SK-N-SH (cell line): Measurements from ENCODE around the gene CCDC88B. TPM values are rescaled to one million over a fixed set of nuclear protein-coding genes. Genes with fewer than 3 reads are reported as not detected.

Experiments
- CTCF ChIA-PET: fragments of 300-600, 350-600 bp; formaldehyde crosslinking; extraction: SDS; loops from one replicate; lab custom pipeline; 2021; lab: Yijun Ruan, JAX
- POLR2A ChIA-PET: fragments of 350-600 bp; sonication (Branson Sonifier 250); formaldehyde crosslinking; extraction: SDS; loops from one replicate; lab custom pipeline; 2020; ENCODE audit warnings: antibody characterized with exemption, inconsistent platforms; lab: Yijun Ruan, JAX
- DNase-seq: peaks from one replicate; pipeline ENCODE4 v3.0.0; 2012
- H2AFZ ChIP-seq: fragments of 200-600 bp; sonication (generic); 2 replicates; pipeline ENCODE4 v1.8.1; 2016; ENCODE audit warnings: antibody characterized with exemption, mild to moderate bottlenecking, low read depth
- H3F3A ChIP-seq: fragments of 200-600 bp; sonication (generic); replicated peaks from 2 replicates; pipeline ENCODE3; 2016; ENCODE audit warnings: antibody characterized with exemption, mild to moderate bottlenecking; ENCODE audit not compliant: insufficient read depth
- H3K27ac ChIP-seq, 2 experiments: fragments of 200-500 bp in 1 of 2; fragments of 200-600 bp in 1 of 2; sonication (Bioruptor generic) in 1 of 2; sonication (generic), shearing (Covaris generic) in 1 of 2; 2 replicates each; pipeline versions ENCODE4 v1.5.1 to v1.6.1; 2014 to 2016; ENCODE audit warnings: low read depth in 2 of 2, inconsistent platforms in 1 of 2, low read length in 1 of 2, mild to moderate bottlenecking in 1 of 2, mixed read lengths in 1 of 2
- H3K27me3 ChIP-seq: fragments of 200-600 bp; sonication (generic), shearing (Covaris generic); 2 replicates; pipeline ENCODE4 v1.6.1; 2016; ENCODE audit warnings: mixed run types; ENCODE audit not compliant: insufficient read depth
- H3K36me3 ChIP-seq, 2 experiments: fragments of 200-500 bp in 1 of 2; fragments of 200-600 bp in 1 of 2; sonication (Bioruptor generic) in 1 of 2; sonication (generic) in 1 of 2; replicated peaks in 1 of 2; 2 replicates each; pipeline versions ENCODE3 to v1.5.1; 2014 to 2016; ENCODE audit warnings: low read length in 1 of 2, mild to moderate bottlenecking in 1 of 2; ENCODE audit not compliant: insufficient read depth in 2 of 2, control insufficient read depth in 1 of 2
- H3K4me1 ChIP-seq, 2 experiments: fragments of 200-500 bp in 1 of 2; fragments of 200-600 bp in 1 of 2; sonication (Bioruptor generic) in 1 of 2; sonication (generic), shearing (Covaris generic) in 1 of 2; 2 replicates each; pipeline versions ENCODE4 v1.5.1 to v1.6.1; 2014 to 2016; ENCODE audit warnings: low read depth in 1 of 2, low read length in 1 of 2, mixed run types in 1 of 2; ENCODE audit not compliant: insufficient read depth in 2 of 2, control insufficient read depth in 1 of 2
- H3K4me2 ChIP-seq: fragments of 200-600 bp; sonication (generic), shearing (Covaris generic); 2 replicates; pipeline ENCODE4 v1.6.1; 2017; ENCODE audit warnings: mixed run types
- H3K4me3 ChIP-seq, 2 experiments: fragments of 200-500 bp in 1 of 2; fragments of 200-600 bp in 1 of 2; sonication (Bioruptor generic) in 1 of 2; sonication (generic), shearing (Covaris generic) in 1 of 2; 2 replicates each; pipeline versions ENCODE4 v1.5.1 to v1.8.1; 2014 to 2016; ENCODE audit warnings: low read depth in 2 of 2, inconsistent platforms in 1 of 2, low read length in 1 of 2, mild to moderate bottlenecking in 1 of 2, mixed read lengths in 1 of 2, moderate library complexity in 1 of 2
- H3K79me2 ChIP-seq: fragments of 200-600 bp; sonication (generic); 2 replicates; pipeline ENCODE4 v1.8.1; 2017; ENCODE audit warnings: mild to moderate bottlenecking; ENCODE audit not compliant: insufficient read depth
- H3K9ac ChIP-seq: fragments of 200-600 bp; sonication (generic); 2 replicates; pipeline ENCODE4 v1.6.1; 2017; ENCODE audit warnings: mixed run types
- H3K9me2 ChIP-seq: fragments of 200-600 bp; sonication (generic); 2 replicates; pipeline ENCODE4 v1.6.1; 2017; ENCODE audit warnings: mixed run types
- H3K9me3 ChIP-seq: fragments of 200-600 bp; sonication (generic); 2 replicates; pipeline ENCODE4 v1.6.1; 2017; ENCODE audit warnings: mixed run types, mild to moderate bottlenecking, moderate library complexity
- H4K20me1 ChIP-seq: fragments of 200-600 bp; sonication (generic); 2 replicates; pipeline ENCODE4 v1.6.1; 2017; ENCODE audit warnings: mild to moderate bottlenecking, mixed run types; ENCODE audit not compliant: insufficient read depth
- EZH2phosphoT487 ChIP-seq: fragments of 200-600 bp; sonication (generic); IDR thresholded peaks from 2 replicates; pipeline ENCODE4 v1.6.1; 2017; ENCODE audit warnings: low read depth, mixed run types, mild to moderate bottlenecking, antibody characterized with exemption, moderate library complexity, borderline replicate concordance
- GABPA ChIP-seq: IDR thresholded peaks from 2 replicates; pipeline ENCODE4 v1.4.0; 2012; ENCODE audit warnings: low read depth, mild to moderate bottlenecking
- GATA2 ChIP-seq: sonication (generic); formaldehyde crosslinking; IDR thresholded peaks from 2 replicates; pipeline ENCODE4 v1.5.0; 2020; ENCODE audit warnings: mild to moderate bottlenecking, missing genetic modification reagents
- JUND ChIP-seq: IDR thresholded peaks from 2 replicates; pipeline ENCODE4 v1.4.0; 2012
- MEF2A ChIP-seq: IDR thresholded peaks from 2 replicates; pipeline ENCODE4 v1.4.0; 2012; ENCODE audit warnings: low read depth, borderline replicate concordance
- MXI1 ChIP-seq: IDR thresholded peaks from 2 replicates; pipeline ENCODE4 v1.6.1; 2012; ENCODE audit warnings: mild to moderate bottlenecking, low read depth, low read length, improper control_type of control experiment
- NFIC ChIP-seq: IDR thresholded peaks from 2 replicates; pipeline ENCODE4 v1.4.0; 2012; ENCODE audit warnings: borderline replicate concordance
- NRF1 ChIP-seq: IDR thresholded peaks from 2 replicates; pipeline ENCODE4 v1.6.1; 2012; ENCODE audit warnings: low read depth, mild to moderate bottlenecking, low read length
- RFX5 ChIP-seq: IDR thresholded peaks from 2 replicates; pipeline ENCODE4 v1.6.1; 2012; ENCODE audit warnings: mild to moderate bottlenecking, improper control_type of control experiment, low read length
- SIN3A ChIP-seq: IDR thresholded peaks from 2 replicates; pipeline ENCODE4 v1.6.1; 2012; ENCODE audit warnings: low read depth, mild to moderate bottlenecking, low read length, moderate library complexity, borderline replicate concordance
- TCF12 ChIP-seq: IDR thresholded peaks from 2 replicates; pipeline ENCODE4 v1.4.0; 2012
- WGBS: methylation state at CpG from one replicate; pipeline ENCODE4 v1.1.6; 2017; ENCODE audit warnings: low lambda C conversion rate; 5-methylcytosine and 5-hydroxymethylcytosine counted together
- polyA plus RNA-seq, 3 experiments: library from polyadenylated mRNA; depleted of rRNA; stranded (reverse); fragments of >200 nt; gene quantifications; 2 replicates each; pipeline ENCODE4 v1.2.3, GENCODE V29; 2012
- TF ChIP-seq, protein P1 (sequence below): fragments of 150-350 bp; IDR thresholded peaks from 2 replicates; pipeline ENCODE4 v1.6.1; 2017; ENCODE audit warnings: antibody characterized with exemption, low read length, low read depth, borderline replicate concordance
- TF ChIP-seq, protein P2 (sequence below): IDR thresholded peaks from 2 replicates; pipeline ENCODE4 v1.4.0; 2012; ENCODE audit warnings: low read depth
- TF ChIP-seq, protein P3 (sequence below): IDR thresholded peaks from 2 replicates; pipeline ENCODE4 v1.4.0; 2012; ENCODE audit warnings: low read depth, borderline replicate concordance
- TF ChIP-seq, protein P4 (sequence below): fragments of 150-350 bp; IDR thresholded peaks from 2 replicates; pipeline ENCODE4 v1.6.1; 2016; ENCODE audit warnings: mild to moderate bottlenecking, low read depth, low read length
- TF ChIP-seq, protein P5 (sequence below): fragments of 200-600 bp; sonication (generic); IDR thresholded peaks from 2 replicates; pipeline ENCODE4 v1.6.1; 2017; ENCODE audit warnings: antibody characterized with exemption, mild to moderate bottlenecking, moderate library complexity

Gene CCDC88B
- polyA plus RNA-seq, 1 of the 3 experiments (the other 2 are of a cell fraction): 3.4 TPM

DNA sequence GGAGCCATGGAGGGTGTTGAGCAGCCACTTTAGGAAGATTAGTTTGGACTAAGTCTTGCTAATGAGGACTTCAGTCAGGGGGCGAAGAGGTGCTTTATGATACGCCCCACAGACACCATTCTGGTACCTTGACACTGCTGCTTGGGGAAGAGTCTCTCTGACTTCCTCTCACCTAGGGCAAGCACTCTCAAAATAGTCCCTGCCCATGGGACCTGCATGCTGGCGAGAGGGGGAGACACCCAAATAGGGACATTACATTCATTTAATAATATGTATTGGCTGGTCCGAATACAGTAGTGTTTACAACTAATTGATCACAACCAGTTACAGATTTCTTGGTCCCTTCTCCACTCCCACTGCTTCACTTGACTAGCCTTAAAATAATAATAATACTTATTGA is 44.2 kb upstream of the CCDC88B start:
- Histone ChIP-seq H3K36me3 (no peaks in the 10 kb centered on the region), H3K27me3 (peaks cover 18% of the 10 kb centered on the region), H4K20me1 (no peaks in the 10 kb centered on the region)
- TF ChIP-seq GABPA: no peak
- TF ChIP-seq RFX5: no peak
- TF ChIP-seq, protein P1, sequence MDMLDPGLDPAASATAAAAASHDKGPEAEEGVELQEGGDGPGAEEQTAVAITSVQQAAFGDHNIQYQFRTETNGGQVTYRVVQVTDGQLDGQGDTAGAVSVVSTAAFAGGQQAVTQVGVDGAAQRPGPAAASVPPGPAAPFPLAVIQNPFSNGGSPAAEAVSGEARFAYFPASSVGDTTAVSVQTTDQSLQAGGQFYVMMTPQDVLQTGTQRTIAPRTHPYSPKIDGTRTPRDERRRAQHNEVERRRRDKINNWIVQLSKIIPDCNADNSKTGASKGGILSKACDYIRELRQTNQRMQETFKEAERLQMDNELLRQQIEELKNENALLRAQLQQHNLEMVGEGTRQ: no peak
- TF ChIP-seq, protein P2, sequence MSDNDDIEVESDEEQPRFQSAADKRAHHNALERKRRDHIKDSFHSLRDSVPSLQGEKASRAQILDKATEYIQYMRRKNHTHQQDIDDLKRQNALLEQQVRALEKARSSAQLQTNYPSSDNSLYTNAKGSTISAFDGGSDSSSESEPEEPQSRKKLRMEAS: no peak
- TF ChIP-seq MEF2A: no peak
- no peak for TF ChIP-seq MXI1
- TF ChIP-seq TCF12: no peak
- no peak for TF ChIP-seq EZH2phosphoT487
- TF ChIP-seq, protein P3, sequence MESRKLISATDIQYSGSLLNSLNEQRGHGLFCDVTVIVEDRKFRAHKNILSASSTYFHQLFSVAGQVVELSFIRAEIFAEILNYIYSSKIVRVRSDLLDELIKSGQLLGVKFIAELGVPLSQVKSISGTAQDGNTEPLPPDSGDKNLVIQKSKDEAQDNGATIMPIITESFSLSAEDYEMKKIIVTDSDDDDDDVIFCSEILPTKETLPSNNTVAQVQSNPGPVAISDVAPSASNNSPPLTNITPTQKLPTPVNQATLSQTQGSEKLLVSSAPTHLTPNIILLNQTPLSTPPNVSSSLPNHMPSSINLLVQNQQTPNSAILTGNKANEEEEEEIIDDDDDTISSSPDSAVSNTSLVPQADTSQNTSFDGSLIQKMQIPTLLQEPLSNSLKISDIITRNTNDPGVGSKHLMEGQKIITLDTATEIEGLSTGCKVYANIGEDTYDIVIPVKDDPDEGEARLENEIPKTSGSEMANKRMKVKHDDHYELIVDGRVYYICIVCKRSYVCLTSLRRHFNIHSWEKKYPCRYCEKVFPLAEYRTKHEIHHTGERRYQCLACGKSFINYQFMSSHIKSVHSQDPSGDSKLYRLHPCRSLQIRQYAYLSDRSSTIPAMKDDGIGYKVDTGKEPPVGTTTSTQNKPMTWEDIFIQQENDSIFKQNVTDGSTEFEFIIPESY: no peak
- no peak for TF ChIP-seq GATA2 (CRISPR knock-in tag)
- no peak for TF ChIP-seq NFIC
- TF ChIP-seq NRF1: no peak
- TF ChIP-seq, protein P4, sequence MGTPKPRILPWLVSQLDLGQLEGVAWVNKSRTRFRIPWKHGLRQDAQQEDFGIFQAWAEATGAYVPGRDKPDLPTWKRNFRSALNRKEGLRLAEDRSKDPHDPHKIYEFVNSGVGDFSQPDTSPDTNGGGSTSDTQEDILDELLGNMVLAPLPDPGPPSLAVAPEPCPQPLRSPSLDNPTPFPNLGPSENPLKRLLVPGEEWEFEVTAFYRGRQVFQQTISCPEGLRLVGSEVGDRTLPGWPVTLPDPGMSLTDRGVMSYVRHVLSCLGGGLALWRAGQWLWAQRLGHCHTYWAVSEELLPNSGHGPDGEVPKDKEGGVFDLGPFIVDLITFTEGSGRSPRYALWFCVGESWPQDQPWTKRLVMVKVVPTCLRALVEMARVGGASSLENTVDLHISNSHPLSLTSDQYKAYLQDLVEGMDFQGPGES: no peak
- TF ChIP-seq SIN3A: no peak
- TF ChIP-seq, protein P5, sequence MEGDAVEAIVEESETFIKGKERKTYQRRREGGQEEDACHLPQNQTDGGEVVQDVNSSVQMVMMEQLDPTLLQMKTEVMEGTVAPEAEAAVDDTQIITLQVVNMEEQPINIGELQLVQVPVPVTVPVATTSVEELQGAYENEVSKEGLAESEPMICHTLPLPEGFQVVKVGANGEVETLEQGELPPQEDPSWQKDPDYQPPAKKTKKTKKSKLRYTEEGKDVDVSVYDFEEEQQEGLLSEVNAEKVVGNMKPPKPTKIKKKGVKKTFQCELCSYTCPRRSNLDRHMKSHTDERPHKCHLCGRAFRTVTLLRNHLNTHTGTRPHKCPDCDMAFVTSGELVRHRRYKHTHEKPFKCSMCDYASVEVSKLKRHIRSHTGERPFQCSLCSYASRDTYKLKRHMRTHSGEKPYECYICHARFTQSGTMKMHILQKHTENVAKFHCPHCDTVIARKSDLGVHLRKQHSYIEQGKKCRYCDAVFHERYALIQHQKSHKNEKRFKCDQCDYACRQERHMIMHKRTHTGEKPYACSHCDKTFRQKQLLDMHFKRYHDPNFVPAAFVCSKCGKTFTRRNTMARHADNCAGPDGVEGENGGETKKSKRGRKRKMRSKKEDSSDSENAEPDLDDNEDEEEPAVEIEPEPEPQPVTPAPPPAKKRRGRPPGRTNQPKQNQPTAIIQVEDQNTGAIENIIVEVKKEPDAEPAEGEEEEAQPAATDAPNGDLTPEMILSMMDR: no peak
- no peak for TF ChIP-seq JUND
- TF ChIP-seq, all 33 proteins: peak for 0
- Histone ChIP-seq H3K27ac (no peak overlapping the region), H3K9me3 (no peaks in the 10 kb centered on the region), H3K4me3 (no peak overlapping the region), H3K79me2 (no peaks in the 10 kb centered on the region), H2AFZ (no peak overlapping the region), H3K9me2 (no peaks in the 10 kb centered on the region), H3K4me2 (no peak overlapping the region), H3F3A (peaks cover under 1% of the 10 kb centered on the region), H3K4me1 (peaks cover 0 to 9% of the 10 kb centered on the region in 2 experiments; a peak in 1 of 4 replicates), H3K9ac (no peak overlapping the region)
- no peak for DNase-seq
- ChIA-PET POLR2A (interaction anchor here (0.7 kb wide), 1 partner anchor 18 kb away, joined by 3 read pairs; no protein-coding TSS in a partner anchor), CTCF (interaction anchor here (1.6 to 1.9 kb wide), 2 partner anchors 8 to 24 kb away, joined by 8 to 12 read pairs; no protein-coding TSS in a partner anchor)
- 88% methylated on average over 3 of the region's 4 CpGs for WGBS
